ENCODE data around the gene ZDHHC12.

DNA sequence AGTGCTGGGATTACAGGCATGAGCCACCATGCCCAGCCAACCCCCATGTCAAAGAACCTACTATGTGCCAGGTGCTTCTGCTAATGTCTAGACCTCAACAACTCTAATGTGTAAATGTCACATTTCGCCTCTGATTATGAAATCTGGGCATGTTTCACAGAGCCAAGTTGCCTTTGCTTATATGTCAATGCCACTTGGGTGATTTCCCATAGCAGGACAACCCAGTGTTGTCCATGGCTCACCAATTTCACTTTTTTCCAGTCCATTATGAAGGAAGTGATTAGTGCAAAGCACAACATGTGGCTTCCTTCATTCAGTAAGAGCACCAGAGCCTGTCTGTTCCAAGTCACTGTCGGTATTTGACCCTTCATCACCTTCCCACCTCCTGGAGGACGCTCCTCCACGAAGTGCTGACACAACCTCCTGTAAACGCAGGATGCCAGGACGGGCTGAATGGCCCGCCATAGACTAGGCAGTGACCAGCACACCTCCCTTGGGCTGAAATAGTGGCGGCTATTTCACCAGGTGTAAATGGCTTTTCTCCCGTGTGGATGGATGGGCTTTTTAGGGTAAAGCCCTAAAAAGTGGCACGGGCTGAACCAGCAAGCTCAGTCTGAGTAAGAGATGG, 22.6 kb downstream of the ZDHHC12 start:
- TF ChIP-seq CREB1 (CRISPR knock-in tag; IDR thresholded peaks at IDR 0.05) = no peak
- TF ChIP-seq, protein P1, sequence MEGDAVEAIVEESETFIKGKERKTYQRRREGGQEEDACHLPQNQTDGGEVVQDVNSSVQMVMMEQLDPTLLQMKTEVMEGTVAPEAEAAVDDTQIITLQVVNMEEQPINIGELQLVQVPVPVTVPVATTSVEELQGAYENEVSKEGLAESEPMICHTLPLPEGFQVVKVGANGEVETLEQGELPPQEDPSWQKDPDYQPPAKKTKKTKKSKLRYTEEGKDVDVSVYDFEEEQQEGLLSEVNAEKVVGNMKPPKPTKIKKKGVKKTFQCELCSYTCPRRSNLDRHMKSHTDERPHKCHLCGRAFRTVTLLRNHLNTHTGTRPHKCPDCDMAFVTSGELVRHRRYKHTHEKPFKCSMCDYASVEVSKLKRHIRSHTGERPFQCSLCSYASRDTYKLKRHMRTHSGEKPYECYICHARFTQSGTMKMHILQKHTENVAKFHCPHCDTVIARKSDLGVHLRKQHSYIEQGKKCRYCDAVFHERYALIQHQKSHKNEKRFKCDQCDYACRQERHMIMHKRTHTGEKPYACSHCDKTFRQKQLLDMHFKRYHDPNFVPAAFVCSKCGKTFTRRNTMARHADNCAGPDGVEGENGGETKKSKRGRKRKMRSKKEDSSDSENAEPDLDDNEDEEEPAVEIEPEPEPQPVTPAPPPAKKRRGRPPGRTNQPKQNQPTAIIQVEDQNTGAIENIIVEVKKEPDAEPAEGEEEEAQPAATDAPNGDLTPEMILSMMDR (IDR thresholded peaks at IDR 0.05) = no peak
- TF ChIP-seq, protein P2, sequence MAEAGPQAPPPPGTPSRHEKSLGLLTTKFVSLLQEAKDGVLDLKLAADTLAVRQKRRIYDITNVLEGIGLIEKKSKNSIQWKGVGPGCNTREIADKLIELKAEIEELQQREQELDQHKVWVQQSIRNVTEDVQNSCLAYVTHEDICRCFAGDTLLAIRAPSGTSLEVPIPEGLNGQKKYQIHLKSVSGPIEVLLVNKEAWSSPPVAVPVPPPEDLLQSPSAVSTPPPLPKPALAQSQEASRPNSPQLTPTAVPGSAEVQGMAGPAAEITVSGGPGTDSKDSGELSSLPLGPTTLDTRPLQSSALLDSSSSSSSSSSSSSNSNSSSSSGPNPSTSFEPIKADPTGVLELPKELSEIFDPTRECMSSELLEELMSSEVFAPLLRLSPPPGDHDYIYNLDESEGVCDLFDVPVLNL (CRISPR knock-in tag; IDR thresholded peaks at IDR 0.05; ENCODE audit: borderline replicate concordance, low read depth) = no peak
- TF ChIP-seq, protein P3, sequence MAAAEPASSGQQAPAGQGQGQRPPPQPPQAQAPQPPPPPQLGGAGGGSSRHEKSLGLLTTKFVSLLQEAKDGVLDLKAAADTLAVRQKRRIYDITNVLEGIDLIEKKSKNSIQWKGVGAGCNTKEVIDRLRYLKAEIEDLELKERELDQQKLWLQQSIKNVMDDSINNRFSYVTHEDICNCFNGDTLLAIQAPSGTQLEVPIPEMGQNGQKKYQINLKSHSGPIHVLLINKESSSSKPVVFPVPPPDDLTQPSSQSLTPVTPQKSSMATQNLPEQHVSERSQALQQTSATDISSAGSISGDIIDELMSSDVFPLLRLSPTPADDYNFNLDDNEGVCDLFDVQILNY (CRISPR knock-in tag; IDR thresholded peaks at IDR 0.05) = no peak
- no peak for TF ChIP-seq NFE2L1 (CRISPR knock-in tag; IDR thresholded peaks at IDR 0.05)
- TF ChIP-seq ZNF396 (CRISPR knock-in tag; IDR thresholded peaks at IDR 0.05; ENCODE audit: borderline replicate concordance) = no peak
- no peak for TF ChIP-seq NFATC4 (CRISPR knock-in tag; IDR thresholded peaks at IDR 0.05)
